Neural progenitor cell (in vitro differentiated cells): ENCODE data around the gene GMDS. TPM values are rescaled to one million over a fixed set of nuclear protein-coding genes. Genes with fewer than 3 reads are reported as not detected.

Experiments used
- DNase-seq: peaks from one replicate; pipeline ENCODE4 v3.0.0-alpha.2; 2016; ENCODE audit warnings: low spot score
- H2AFZ ChIP-seq: fragments of 200-600 bp; sonication (generic); replicated peaks from 2 replicates; pipeline ENCODE4 v1.6.1; 2016; ENCODE audit warnings: antibody characterized with exemption
- H3F3A ChIP-seq: fragments of 200-600 bp; sonication (generic); 2 replicates; pipeline ENCODE4 v1.6.1; 2016; ENCODE audit warnings: antibody characterized with exemption, low read depth
- H3K27ac ChIP-seq: fragments of 200-600 bp; sonication (generic); 2 replicates; pipeline ENCODE4 v1.5.1; 2016; ENCODE audit warnings: mild to moderate bottlenecking
- H3K27me3 ChIP-seq: fragments of 200-600 bp; sonication (generic); 2 replicates; pipeline ENCODE4 v1.6.1; 2016; ENCODE audit warnings: mild to moderate bottlenecking, moderate library complexity
- H3K36me3 ChIP-seq: fragments of 200-600 bp; sonication (generic); 2 replicates; pipeline ENCODE4 v1.5.1; 2016
- H3K4me1 ChIP-seq: fragments of 200-600 bp; sonication (generic); 2 replicates; pipeline ENCODE4 v1.6.1; 2016; ENCODE audit warnings: mixed run types
- H3K4me2 ChIP-seq: fragments of 200-600 bp; sonication (generic); 2 replicates; pipeline ENCODE4 v1.6.1; 2016
- H3K4me3 ChIP-seq: fragments of 200-600 bp; sonication (generic); 2 replicates; pipeline ENCODE4 v1.5.1; 2016
- H3K79me2 ChIP-seq: fragments of 200-600 bp; sonication (generic); 2 replicates; pipeline ENCODE4 v1.6.1; 2016; ENCODE audit warnings: low read depth
- H3K9ac ChIP-seq: fragments of 200-600 bp; sonication (generic); 2 replicates; pipeline ENCODE4 v1.6.1; 2016
- H3K9me3 ChIP-seq: fragments of 200-600 bp; sonication (generic); 2 replicates; pipeline ENCODE4 v1.5.1; 2016; ENCODE audit warnings: low read depth
- H4K20me1 ChIP-seq: fragments of 200-600 bp; sonication (generic); 2 replicates; pipeline ENCODE4 v1.6.1; 2016; ENCODE audit warnings: low read depth
- H3K27ac Mint-ChIP-seq: 3 replicates; pipeline ENCODE4 v1.8.0; 2021; ENCODE audit warnings: mixed read lengths
- H3K27me3 Mint-ChIP-seq: 2 replicates; pipeline ENCODE4 v1.8.0; 2022; ENCODE audit warnings: low read depth, mild to moderate bottlenecking, inconsistent platforms, moderate library complexity, mixed read lengths; ENCODE audit not compliant: insufficient read depth
- H3K36me3 Mint-ChIP-seq: 3 replicates; pipeline ENCODE4 v1.8.0; 2021; ENCODE audit warnings: mixed read lengths
- H3K4me1 Mint-ChIP-seq: 3 replicates; pipeline ENCODE4 v1.8.0; 2021; ENCODE audit warnings: mixed read lengths
- H3K4me3 Mint-ChIP-seq: 3 replicates; pipeline ENCODE4 v1.8.0; 2021; ENCODE audit warnings: mild to moderate bottlenecking, moderate library complexity, mixed read lengths
- H3K9me3 Mint-ChIP-seq: 3 replicates; pipeline ENCODE4 v1.8.0; 2020; ENCODE audit warnings: mixed read lengths
- CTCF ChIP-seq: fragments of 200-600 bp; sonication (generic); IDR thresholded peaks from 2 replicates; pipeline ENCODE4 v1.5.1; 2017; ENCODE audit warnings: antibody characterized with exemption, mild to moderate bottlenecking
- EZH2 ChIP-seq: fragments of 200-600 bp; sonication (generic); IDR thresholded peaks from 2 replicates; pipeline ENCODE4 v1.6.1; 2017; ENCODE audit warnings: antibody characterized with exemption, mild to moderate bottlenecking, moderate library complexity
- EZH2phosphoT487 ChIP-seq: fragments of 200-600 bp; sonication (generic); IDR thresholded peaks from 2 replicates; pipeline ENCODE4 v1.6.1; 2017; ENCODE audit warnings: antibody characterized with exemption
- total RNA-seq: library from RNA; depleted of rRNA; stranded (reverse); fragments of >200 nt; gene quantifications from 2 replicates; pipeline ENCODE4 v1.2.3, GENCODE V29; 2015; ENCODE audit warnings: low replicate concordance

Gene GMDS
- total RNA-seq, 1 donor from 2014 or later: 22.6 TPM

GRCh38 chr6:2102966-2103365 lies 142.4 kb downstream of the GMDS start:
- no peak for DNase-seq
- H3K27me3 ChIP-seq: no peaks in the 10 kb centered on the region
- no peaks in the 10 kb centered on the region for H3K9me3 ChIP-seq
- TF ChIP-seq EZH2phosphoT487 (no peak), CTCF (no peak)
- H3K4me3 ChIP-seq: no peak overlapping the region
- H3K4me2 ChIP-seq: no peak overlapping the region
- no peak overlapping the region for H3K27ac ChIP-seq
- H4K20me1 ChIP-seq: no peaks in the 10 kb centered on the region
- H3K4me1 ChIP-seq: no peaks in the 10 kb centered on the region
- Mint-ChIP-seq H3K4me3 (no peak overlapping the region), H3K27me3 (no peaks in the 10 kb centered on the region), H3K27ac (no peak overlapping the region), H3K9me3 (no peaks in the 10 kb centered on the region), H3K36me3 (no peaks in the 10 kb centered on the region), H3K4me1 (peaks cover 4% of the 10 kb centered on the region)
- no peak overlapping the region for H3K9ac ChIP-seq
- no peaks in the 10 kb centered on the region for H3K36me3 ChIP-seq
- H3F3A ChIP-seq: no peaks in the 10 kb centered on the region
- no peak overlapping the region for H2AFZ ChIP-seq
- no peaks in the 10 kb centered on the region for H3K79me2 ChIP-seq

GRCh38 chr6:2102316-2102883 lies 143.0 kb downstream of the GMDS start:
- Histone ChIP-seq H2AFZ (no peak overlapping the region), H3K4me3 (no peak overlapping the region), H3K36me3 (no peaks in the 10 kb centered on the region), H3K9ac (no peak overlapping the region), H3F3A (no peaks in the 10 kb centered on the region), H3K9me3 (no peaks in the 10 kb centered on the region), H4K20me1 (no peaks in the 10 kb centered on the region), H3K4me2 (no peak overlapping the region), H3K27me3 (no peaks in the 10 kb centered on the region), H3K27ac (no peak overlapping the region), H3K4me1 (no peaks in the 10 kb centered on the region), H3K79me2 (no peaks in the 10 kb centered on the region)
- no peak overlapping the region for H3K27ac Mint-ChIP-seq
- no peaks in the 10 kb centered on the region for H3K36me3 Mint-ChIP-seq
- peaks cover 4% of the 10 kb centered on the region for H3K4me1 Mint-ChIP-seq
- no peak overlapping the region for H3K4me3 Mint-ChIP-seq
- TF ChIP-seq CTCF: no peak
- no peaks in the 10 kb centered on the region for H3K27me3 Mint-ChIP-seq
- no peak for DNase-seq
- no peaks in the 10 kb centered on the region for H3K9me3 Mint-ChIP-seq

- Mint-ChIP-seq H3K9me3 (no peaks in the 10 kb centered on the region), H3K4me3 (no peak overlapping the region), H3K27me3 (no peaks in the 10 kb centered on the region), H3K4me1 (peaks cover 4% of the 10 kb centered on the region), H3K36me3 (no peaks in the 10 kb centered on the region), H3K27ac (no peak overlapping the region)
- Histone ChIP-seq H3F3A (no peaks in the 10 kb centered on the region), H3K36me3 (no peaks in the 10 kb centered on the region), H3K9me3 (no peaks in the 10 kb centered on the region), H3K4me3 (no peak overlapping the region), H3K9ac (no peak overlapping the region), H4K20me1 (no peaks in the 10 kb centered on the region), H3K4me2 (no peak overlapping the region), H3K4me1 (no peaks in the 10 kb centered on the region), H2AFZ (no peak overlapping the region), H3K27ac (no peak overlapping the region), H3K79me2 (no peaks in the 10 kb centered on the region), H3K27me3 (no peaks in the 10 kb centered on the region)
- DNase-seq: no peak
- no peak for TF ChIP-seq CTCF
- no peak for TF ChIP-seq EZH2phosphoT487
- TF ChIP-seq EZH2: no peak
Observed at GRCh38 chr6:2101213-2101612, 144.2 kb downstream of the GMDS start.
